Fibroblast of lung (primary cell): ENCODE results near the gene LDLRAD4. TPM values are rescaled to one million over a fixed set of nuclear protein-coding genes. Genes with fewer than 3 reads are reported as not detected.

Experiments used
- DNase-seq, 2 donors: peaks; one replicate each; pipeline versions ENCODE4 v3.0.0 to v3.0.0-alpha.2; 2010; ENCODE audit warnings: low read depth in 2 of 2
- H2AFZ ChIP-seq: 2 replicates; pipeline ENCODE4 v1.5.1; 2012; ENCODE audit warnings: low read length, control low read depth, inconsistent platforms
- H3K27ac ChIP-seq: 2 replicates; pipeline ENCODE4 v1.5.1; 2011; ENCODE audit warnings: low read length, control low read depth; ENCODE audit not compliant: insufficient read depth
- H3K27me3 ChIP-seq: 2 replicates; pipeline ENCODE4 v1.5.1; 2011; ENCODE audit warnings: mild to moderate bottlenecking, low read length; ENCODE audit not compliant: control insufficient read depth, insufficient read depth
- H3K36me3 ChIP-seq: 2 replicates; pipeline ENCODE4 v1.5.1; 2011; ENCODE audit warnings: low read length; ENCODE audit not compliant: control insufficient read depth, insufficient read depth
- H3K4me1 ChIP-seq: 2 replicates; pipeline ENCODE4 v1.5.1; 2011; ENCODE audit warnings: low read length; ENCODE audit not compliant: control insufficient read depth, insufficient read depth; ENCODE audit errors: extremely low read depth
- H3K4me2 ChIP-seq: 2 replicates; pipeline ENCODE4 v1.5.1; 2011; ENCODE audit warnings: low read length, control low read depth; ENCODE audit not compliant: insufficient read depth; ENCODE audit errors: extremely low read depth
- H3K4me3 ChIP-seq, 4 experiments: fragments of 200-600 bp in 1 of 4; sonication (generic) in 1 of 4; replicated peaks in 1 of 4; 2 replicates each; pipeline ENCODE4 v1.5.1; 2011 to 2016; ENCODE audit warnings: low read length in 4 of 4, low read depth in 3 of 4, mild to moderate bottlenecking in 3 of 4, control low read depth in 2 of 4, inconsistent platforms in 1 of 4, mixed read lengths in 1 of 4; ENCODE audit not compliant: insufficient read depth in 1 of 4; ENCODE audit errors: control extremely low read depth in 1 of 4
- H3K79me2 ChIP-seq: 2 replicates; pipeline ENCODE4 v1.5.1; 2012; ENCODE audit warnings: mild to moderate bottlenecking, low read length, inconsistent platforms; ENCODE audit not compliant: control insufficient read depth, insufficient read depth
- H3K9ac ChIP-seq: 2 replicates; pipeline ENCODE4 v1.5.1; 2011; ENCODE audit warnings: mild to moderate bottlenecking, low read length, control low read depth; ENCODE audit not compliant: insufficient read depth
- H3K9me3 ChIP-seq: 2 replicates; pipeline ENCODE4 v1.5.1; 2012; ENCODE audit warnings: low read depth, low read length; ENCODE audit not compliant: control insufficient read depth, insufficient read depth
- H4K20me1 ChIP-seq: 2 replicates; pipeline ENCODE4 v1.5.1; 2011; ENCODE audit warnings: low read length; ENCODE audit not compliant: control insufficient read depth, insufficient read depth; ENCODE audit errors: extremely low read depth
- CTCF ChIP-seq, 2 donors: IDR thresholded peaks in 1 of 2; conservative IDR thresholded peaks in 1 of 2; 1 replicate in 1 of 2; 2 replicates in 1 of 2; pipeline ENCODE4 v1.5.1; 2011 to 2012; ENCODE audit warnings: low read length in 2 of 2, control low read depth in 1 of 2, inconsistent platforms in 1 of 2, low read depth in 1 of 2, mild to moderate bottlenecking in 1 of 2
- EZH2 ChIP-seq: IDR thresholded peaks from 2 replicates; pipeline ENCODE4 v1.5.1; 2012; ENCODE audit warnings: low read length, control low read depth, mild to moderate bottlenecking; ENCODE audit errors: missing control alignments
- polyA plus RNA-seq, 2 donors: library from polyadenylated mRNA; depleted of rRNA in 1 of 2; stranded (reverse) in 1 of 2; unstranded in 1 of 2; fragments of >200 nt; gene quantifications; 2 replicates each; pipeline ENCODE4 v1.2.1, GENCODE V29; 2011 to 2012; ENCODE audit warnings: missing spikeins in 1 of 2
- total RNA-seq: library from RNA; depleted of rRNA; stranded (reverse); fragments of >200 nt; gene quantifications from 2 replicates; pipeline ENCODE4 v1.2.1, GENCODE V29; 2014

LDLRAD4 gene
- total and polyA plus RNA-seq, 2 donors (not counting 1 experiment from before 2014, with no cell fraction given): not detected

- H3K79me2 ChIP-seq: no peaks in the 10 kb centered on the region
- H3K36me3 ChIP-seq: no peaks in the 10 kb centered on the region
These were observed 34.3 kb downstream of the LDLRAD4 start for GRCh38 chr18:13252686-13253410.

GRCh38 chr18:13253786-13254688 is 35.5 kb downstream of the LDLRAD4 start:
- Histone ChIP-seq H4K20me1 (no peaks in the 10 kb centered on the region), H3K36me3 (no peaks in the 10 kb centered on the region), H3K4me3 (no peak overlapping the region), H3K27ac (no peak overlapping the region), H3K4me1 (no peaks in the 10 kb centered on the region), H3K79me2 (no peaks in the 10 kb centered on the region), H2AFZ (no peak overlapping the region), H3K27me3 (no peaks in the 10 kb centered on the region), H3K4me2 (no peak overlapping the region), H3K9me3 (no peaks in the 10 kb centered on the region), H3K9ac (no peak overlapping the region)
- DNase-seq: no peak
- TF ChIP-seq EZH2 (no peak), CTCF (conservative IDR thresholded peaks at IDR 0.05 in 1 of 2, IDR thresholded peaks at IDR 0.05 in 1 of 2; ENCODE audit: low read depth in 1 of 2, low read length in 2 of 2) (no peak)

More at GRCh38 chr18:13252686-13253410, 34.3 kb downstream of the LDLRAD4 start:
- H3K9ac ChIP-seq: no peak overlapping the region
- H3K9me3 ChIP-seq: no peaks in the 10 kb centered on the region
- no peaks in the 10 kb centered on the region for H3K27me3 ChIP-seq
- DNase-seq: no peak
- no peaks in the 10 kb centered on the region for H4K20me1 ChIP-seq
- no peaks in the 10 kb centered on the region for H3K4me1 ChIP-seq
- TF ChIP-seq EZH2 (no peak), CTCF (conservative IDR thresholded peaks at IDR 0.05 in 1 of 2, IDR thresholded peaks at IDR 0.05 in 1 of 2; ENCODE audit: low read depth in 1 of 2, low read length in 2 of 2) (no peak)
- no peak overlapping the region for H3K4me2 ChIP-seq
- no peak overlapping the region for H2AFZ ChIP-seq
- H3K4me3 ChIP-seq: no peak overlapping the region
- no peak overlapping the region for H3K27ac ChIP-seq
